Ishikawa (cell line): ENCODE data around the gene MAP2K4.

ENCODE experiments used
- CEBPB ChIP-seq: IDR thresholded peaks from 2 replicates; pipeline ENCODE4 v1.6.1; 2012
- EGR1 ChIP-seq: IDR thresholded peaks from 2 replicates; pipeline ENCODE4 v1.6.1; 2012
- EP300 ChIP-seq: IDR thresholded peaks from 2 replicates; pipeline ENCODE4 v1.6.1; 2012; ENCODE audit warnings: borderline replicate concordance
- NFIC ChIP-seq: IDR thresholded peaks from 2 replicates; pipeline ENCODE4 v1.6.1; 2012
- RAD21 ChIP-seq: IDR thresholded peaks from 2 replicates; pipeline ENCODE4 v1.6.1; 2012; ENCODE audit warnings: low read depth
- TCF12 ChIP-seq: IDR thresholded peaks from 2 replicates; pipeline ENCODE4 v1.6.1; 2012; ENCODE audit warnings: low read depth
- TEAD4 ChIP-seq: IDR thresholded peaks from 2 replicates; pipeline ENCODE4 v1.6.1; 2012
- YY1 ChIP-seq: IDR thresholded peaks from 2 replicates; pipeline ENCODE4 v1.6.1; 2012; ENCODE audit warnings: low read depth
- ZBTB7A ChIP-seq: IDR thresholded peaks from 2 replicates; pipeline ENCODE4 v1.6.1; 2012; ENCODE audit warnings: low read depth
- TF ChIP-seq, protein P1 (sequence below): IDR thresholded peaks from 2 replicates; pipeline ENCODE4 v1.6.1; 2012; ENCODE audit warnings: low read depth, mild to moderate bottlenecking
- TF ChIP-seq, protein P2 (sequence below): IDR thresholded peaks from 2 replicates; pipeline ENCODE4 v1.6.1; 2012

MAP2K4 gene

DNA sequence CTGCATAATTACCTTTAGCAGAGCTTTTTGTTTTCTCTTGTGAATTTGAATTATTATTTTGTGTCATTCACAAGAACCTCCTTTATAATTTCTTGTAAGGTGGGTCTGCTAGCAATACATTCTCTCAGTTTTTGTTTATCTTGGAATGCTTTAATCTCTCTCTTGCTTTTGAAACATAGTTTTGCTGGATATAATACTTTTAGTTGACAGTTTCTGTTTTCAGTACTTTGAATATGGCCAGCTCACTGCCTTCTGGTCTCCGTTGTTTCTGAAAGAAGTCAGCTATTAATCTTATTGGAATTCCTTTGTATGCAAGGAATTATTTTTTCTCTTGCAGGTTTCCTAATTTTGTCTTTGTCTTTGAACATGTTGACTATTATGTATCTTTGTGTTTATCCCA lies 167.0 kb downstream of the MAP2K4 start:
- TF ChIP-seq CEBPB (no peak), ZBTB7A (no peak), YY1 (no peak), EP300 (no peak)

DNA sequence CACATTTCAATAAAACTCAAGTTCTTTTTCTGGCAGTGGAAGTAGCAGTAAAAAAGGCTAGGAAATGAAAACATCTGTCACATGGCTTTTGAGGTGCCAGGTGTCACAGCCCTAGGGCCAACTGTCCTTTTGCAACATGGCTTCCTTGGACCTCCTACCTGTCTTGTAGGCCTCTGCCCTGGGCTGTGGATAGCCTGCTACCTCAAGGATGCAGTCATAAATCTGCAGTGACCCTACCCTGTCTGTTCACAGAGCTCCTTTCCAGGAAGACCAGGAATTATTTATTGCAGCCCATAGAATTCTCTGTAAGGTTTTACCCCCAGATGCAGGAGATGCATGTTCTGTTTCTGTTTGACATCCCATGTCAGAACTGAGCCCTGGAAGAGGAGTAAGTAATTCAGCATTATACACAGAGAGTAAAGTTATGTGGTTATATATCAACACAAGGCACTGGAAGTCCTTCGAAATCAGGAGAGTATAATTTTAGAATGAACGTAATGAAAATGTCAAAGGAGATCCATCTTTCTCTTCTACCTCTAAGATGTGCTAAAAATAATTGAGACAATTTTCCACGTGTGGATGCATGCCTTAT lies 172.6 kb downstream of the MAP2K4 start:
- no peak for TF ChIP-seq YY1
- no peak for TF ChIP-seq TEAD4
- no peak for TF ChIP-seq EP300
- no peak for TF ChIP-seq NFIC
- no peak for TF ChIP-seq RAD21
- no peak for TF ChIP-seq ZBTB7A
- TF ChIP-seq EGR1 = no peak
- TF ChIP-seq, protein P1, sequence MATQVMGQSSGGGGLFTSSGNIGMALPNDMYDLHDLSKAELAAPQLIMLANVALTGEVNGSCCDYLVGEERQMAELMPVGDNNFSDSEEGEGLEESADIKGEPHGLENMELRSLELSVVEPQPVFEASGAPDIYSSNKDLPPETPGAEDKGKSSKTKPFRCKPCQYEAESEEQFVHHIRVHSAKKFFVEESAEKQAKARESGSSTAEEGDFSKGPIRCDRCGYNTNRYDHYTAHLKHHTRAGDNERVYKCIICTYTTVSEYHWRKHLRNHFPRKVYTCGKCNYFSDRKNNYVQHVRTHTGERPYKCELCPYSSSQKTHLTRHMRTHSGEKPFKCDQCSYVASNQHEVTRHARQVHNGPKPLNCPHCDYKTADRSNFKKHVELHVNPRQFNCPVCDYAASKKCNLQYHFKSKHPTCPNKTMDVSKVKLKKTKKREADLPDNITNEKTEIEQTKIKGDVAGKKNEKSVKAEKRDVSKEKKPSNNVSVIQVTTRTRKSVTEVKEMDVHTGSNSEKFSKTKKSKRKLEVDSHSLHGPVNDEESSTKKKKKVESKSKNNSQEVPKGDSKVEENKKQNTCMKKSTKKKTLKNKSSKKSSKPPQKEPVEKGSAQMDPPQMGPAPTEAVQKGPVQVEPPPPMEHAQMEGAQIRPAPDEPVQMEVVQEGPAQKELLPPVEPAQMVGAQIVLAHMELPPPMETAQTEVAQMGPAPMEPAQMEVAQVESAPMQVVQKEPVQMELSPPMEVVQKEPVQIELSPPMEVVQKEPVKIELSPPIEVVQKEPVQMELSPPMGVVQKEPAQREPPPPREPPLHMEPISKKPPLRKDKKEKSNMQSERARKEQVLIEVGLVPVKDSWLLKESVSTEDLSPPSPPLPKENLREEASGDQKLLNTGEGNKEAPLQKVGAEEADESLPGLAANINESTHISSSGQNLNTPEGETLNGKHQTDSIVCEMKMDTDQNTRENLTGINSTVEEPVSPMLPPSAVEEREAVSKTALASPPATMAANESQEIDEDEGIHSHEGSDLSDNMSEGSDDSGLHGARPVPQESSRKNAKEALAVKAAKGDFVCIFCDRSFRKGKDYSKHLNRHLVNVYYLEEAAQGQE = no peak
- TF ChIP-seq TCF12 = no peak
- TF ChIP-seq, protein P2, sequence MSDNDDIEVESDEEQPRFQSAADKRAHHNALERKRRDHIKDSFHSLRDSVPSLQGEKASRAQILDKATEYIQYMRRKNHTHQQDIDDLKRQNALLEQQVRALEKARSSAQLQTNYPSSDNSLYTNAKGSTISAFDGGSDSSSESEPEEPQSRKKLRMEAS = no peak
